Activated CD4-positive, CD25-positive, alpha-beta regulatory T cell treated with anti-CD3 and anti-CD28 coated beads, Interleukin-2, amount 50 U/mL, for 16 hours (primary cell): ENCODE measurements around the gene UNG.
"Not testable (repeated sequence)": the region's sequence is repeated elsewhere in the genome, so short reads cannot be mapped to it uniquely, and the experiment has no call there.

Source experiments
- DNase-seq: peaks from one replicate; pipeline ENCODE4 v3.0.0-alpha.2; 2020; ENCODE audit warnings: low read depth, low spot score

The UNG gene

GRCh38 chr12:109097435-109098182 is at the start of gene UNG:
TSS of gene UNG (plus strand) at chr12:109097597. CDS start at chr12:109097680, 83 bp downstream.
- DNase-seq, result peak; percentile 96

DNA sequence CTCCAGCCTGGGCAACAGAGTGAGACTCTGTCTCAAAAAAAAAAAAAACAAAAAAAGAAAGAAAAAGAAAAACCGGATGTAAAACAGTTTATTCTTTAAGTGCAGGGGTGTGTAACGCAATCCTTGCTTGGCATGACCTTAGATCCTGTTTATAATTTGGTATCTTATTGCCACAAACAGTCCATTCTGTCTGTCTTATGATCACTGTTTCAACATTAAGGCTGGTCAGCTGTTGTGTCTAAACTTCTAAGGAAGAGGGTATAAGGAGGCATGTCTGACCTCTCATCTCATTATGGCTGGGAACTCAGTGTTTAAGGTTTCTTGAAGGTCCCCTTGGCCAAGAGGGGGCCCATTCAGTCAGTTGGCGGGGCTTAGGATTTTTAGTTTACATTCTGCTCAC is 48.7 kb upstream of the UNG start:
- not testable (repeated sequence) for DNase-seq

DNA sequence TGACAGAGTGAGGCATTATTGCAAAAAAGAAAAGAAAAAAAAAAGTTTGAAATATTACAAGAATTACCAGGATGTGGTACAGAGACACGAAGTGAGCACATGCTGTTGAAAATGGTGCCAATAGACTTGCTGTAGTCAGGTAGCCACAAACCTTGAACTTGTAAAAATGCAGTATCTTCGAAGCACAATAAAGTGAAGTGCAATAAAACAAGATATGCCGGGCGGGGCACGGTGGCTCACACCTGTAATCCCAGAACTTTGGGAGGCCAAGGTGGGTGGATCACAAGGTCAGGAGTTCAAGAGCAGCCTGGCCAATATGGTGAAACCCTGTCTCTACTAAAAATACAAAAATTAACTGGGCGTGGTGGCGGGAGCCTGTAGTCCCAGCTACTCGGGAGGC is 47.6 kb upstream of the UNG start:
- DNase-seq, result not testable (repeated sequence)

- no peak for DNase-seq
Measured at GRCh38 chr12:109052097-109052413, 45.3 kb upstream of the UNG start.

- peak; percentile 64 for DNase-seq
Measured at GRCh38 chr12:109052414-109053323, 44.7 kb upstream of the UNG start, which contains the start of gene USP30. TSS of gene USP30 (plus strand) at chr12:109052576. CDS start at chr12:109052679, 103 bp downstream.

DNA sequence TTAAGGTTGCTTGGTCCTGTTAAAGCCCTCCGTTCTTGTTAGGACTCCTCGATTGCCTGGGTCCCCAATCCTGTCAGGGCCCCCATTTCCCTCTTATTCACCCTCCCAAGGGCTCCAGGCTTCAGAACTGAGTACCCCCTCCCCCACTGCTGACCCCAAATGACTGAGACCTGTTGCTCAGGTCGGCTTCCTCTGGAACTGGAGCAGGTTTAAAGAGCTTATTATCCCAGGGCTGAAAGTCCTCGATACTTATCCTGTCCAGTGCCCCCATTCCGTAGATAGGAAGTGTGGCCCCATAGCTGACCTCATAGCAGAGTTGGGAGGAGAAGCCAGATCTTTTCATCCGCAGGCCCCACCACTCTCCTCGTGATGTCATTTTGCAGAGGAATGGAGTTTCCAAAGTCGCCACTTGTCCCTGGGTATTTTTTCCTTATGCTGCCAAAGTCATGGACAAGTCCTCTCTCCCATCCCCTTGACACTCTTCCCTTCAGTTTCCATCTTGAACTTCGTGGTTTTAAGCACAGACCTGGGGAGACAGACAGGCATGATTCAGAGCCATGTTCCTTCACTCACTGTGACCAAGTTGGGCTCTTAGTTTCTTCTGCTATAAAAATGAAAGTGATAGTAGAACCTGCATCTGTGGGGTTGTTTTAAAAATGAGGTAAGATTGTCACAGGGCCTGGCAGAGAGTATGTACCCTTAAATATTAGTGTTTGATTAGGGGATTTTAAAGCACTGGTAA is 43.8 kb upstream of the UNG start:
- DNase-seq, result no peak

DNA sequence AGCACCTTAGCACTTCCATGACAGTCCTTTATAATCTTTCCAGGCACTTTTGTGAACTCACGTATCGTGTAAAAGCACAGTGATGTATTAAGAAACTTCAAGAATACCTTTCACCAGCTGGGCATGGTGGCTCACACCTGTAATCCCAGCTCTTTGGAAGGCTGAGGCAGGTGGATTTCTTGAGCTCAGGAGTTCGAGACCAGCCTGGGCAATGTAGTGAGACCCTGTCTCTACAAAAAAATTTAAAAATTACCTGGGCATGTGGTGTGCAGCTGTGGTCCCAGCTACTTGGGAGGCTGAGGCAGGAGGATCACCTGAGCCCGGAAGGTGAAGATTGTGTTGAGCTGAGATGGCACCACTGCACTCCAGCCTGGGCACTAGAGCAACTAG is 43.3 kb upstream of the UNG start:
- DNase-seq, result not testable (repeated sequence)

GRCh38 chr12:109054520-109054919 is 42.9 kb upstream of the UNG start:
- no peak for DNase-seq

- DNase-seq, result no peak
Measured at GRCh38 chr12:109056891-109057290, 40.5 kb upstream of the UNG start.

- DNase-seq, result no peak
Measured at GRCh38 chr12:109057376-109057775, 40.0 kb upstream of the UNG start.

DNA sequence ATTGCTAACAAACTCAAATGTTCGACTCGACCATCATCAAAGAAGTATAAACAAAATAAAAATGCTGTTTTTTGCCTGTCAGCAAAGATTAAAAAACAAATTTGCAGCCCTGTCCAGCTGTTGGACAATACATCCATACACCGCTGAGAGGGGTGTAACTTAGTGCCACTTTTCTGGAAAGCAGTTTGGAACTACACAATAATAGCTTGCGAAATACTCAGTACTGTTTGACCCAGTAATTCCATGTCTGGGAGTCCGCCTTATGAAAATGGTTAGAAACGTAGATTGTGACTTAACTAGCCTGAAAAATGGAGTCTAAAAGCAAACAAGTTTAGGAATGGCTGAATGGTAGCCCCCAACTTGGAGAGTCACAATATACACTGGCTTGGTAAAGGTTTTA is 38.6 kb upstream of the UNG start:
- DNase-seq, result no peak

DNA sequence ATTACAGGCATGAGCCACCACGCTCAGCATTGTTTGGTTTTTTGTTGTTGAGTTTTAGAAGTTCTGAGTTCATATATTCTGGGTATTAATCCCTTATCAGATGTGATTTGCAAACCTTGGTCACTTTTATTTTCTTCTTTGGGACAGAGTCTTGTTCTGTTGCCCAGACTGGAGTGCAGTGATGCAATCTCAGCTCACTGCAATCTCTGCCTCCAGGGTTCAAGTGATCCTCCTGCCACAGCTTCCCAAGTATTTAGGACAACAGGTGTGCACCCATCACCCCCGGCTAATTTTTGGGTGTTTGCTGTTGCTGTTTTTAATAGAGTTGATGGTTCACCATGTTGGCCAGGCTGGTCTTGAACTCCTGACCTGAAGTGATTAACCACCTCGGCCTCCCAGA is 33.3 kb upstream of the UNG start:
- DNase-seq, result no peak

GRCh38 chr12:109065154-109065852 is 32.1 kb upstream of the UNG start:
- DNase-seq, result no peak

DNA sequence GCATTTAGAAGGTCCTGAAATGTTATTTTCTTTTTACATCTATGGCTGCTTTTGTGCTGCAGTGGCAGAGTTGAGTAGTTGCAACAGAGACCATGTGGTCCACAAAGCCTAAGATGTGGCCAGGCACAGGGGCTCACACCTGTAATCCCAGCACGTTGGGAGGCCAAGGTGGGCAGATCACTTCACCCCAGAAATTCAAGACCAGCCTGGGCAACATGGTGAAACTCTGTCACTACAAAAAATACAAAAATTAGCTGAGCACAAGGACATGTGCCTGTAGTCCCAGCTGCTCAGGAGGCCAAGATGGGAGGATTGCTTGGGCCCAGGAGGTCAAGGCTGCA is 31.6 kb upstream of the UNG start:
- DNase-seq, result no peak

DNA sequence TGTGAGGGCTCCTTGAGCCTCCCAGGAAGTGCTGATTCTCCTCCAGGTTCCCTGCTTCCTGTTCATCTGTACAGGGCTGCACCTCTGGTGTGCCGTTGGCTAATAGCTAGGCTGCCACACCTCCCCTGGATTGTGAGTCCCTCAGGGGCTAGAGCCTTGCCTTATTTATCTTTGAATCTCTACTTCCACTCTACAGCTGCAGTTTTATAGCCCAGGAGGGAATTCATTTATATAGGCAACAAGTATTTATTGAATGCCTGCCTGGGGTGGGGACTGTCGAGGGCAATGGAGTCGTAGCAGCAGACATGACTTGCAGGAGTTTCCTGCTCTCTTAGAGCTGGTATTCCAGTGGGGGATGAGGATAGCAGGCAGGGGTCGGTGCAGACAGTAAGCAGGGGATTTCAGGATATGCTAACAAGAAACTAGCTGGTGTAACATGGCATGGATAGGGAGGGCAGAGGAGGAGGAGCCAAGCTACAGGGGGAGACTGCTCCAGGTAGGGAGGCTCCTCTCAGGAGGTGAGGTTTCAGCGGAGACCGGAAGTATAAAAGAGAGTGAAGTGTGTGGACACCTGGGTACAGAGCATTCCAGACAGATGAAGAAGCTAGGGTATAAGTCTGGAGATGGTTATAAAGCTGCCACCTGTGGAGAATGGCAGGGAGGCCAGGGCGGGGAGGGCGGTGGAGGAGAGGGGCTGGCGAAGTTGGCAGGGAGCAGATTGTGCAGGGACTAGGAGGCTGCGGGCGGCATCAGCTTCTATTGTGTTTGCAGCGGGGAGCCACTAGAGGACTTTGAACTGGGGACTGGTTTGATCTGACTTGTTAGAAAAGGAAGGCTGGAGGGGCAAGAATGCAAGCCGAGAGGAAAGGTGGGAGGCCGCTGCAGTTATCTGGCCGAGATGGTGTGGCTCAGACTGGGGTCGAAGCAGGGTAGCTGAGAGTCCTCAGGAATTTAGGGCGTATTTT is 27.8 kb upstream of the UNG start:
- DNase-seq, result no peak

DNA sequence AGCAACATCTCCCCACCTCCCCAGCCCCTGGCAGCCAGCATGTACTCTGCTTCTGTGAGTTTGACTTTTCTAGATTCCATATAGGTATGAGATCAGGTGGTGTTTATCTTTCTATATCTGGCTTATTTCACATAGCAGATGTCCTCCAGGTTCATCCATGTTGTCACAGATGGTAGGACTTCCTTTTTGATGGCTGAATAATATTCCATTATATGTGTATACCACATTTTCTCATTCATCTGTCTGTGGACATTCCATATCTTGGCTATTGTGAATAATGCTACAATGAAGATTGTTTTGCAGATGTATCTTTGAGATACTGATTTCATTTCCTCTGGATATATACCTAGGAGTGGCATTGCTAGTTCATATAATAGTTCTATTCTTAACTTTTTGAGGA is 22.5 kb upstream of the UNG start:
- DNase-seq, result no peak

GRCh38 chr12:109082751-109083150 is 14.6 kb upstream of the UNG start:
- no peak for DNase-seq

DNA sequence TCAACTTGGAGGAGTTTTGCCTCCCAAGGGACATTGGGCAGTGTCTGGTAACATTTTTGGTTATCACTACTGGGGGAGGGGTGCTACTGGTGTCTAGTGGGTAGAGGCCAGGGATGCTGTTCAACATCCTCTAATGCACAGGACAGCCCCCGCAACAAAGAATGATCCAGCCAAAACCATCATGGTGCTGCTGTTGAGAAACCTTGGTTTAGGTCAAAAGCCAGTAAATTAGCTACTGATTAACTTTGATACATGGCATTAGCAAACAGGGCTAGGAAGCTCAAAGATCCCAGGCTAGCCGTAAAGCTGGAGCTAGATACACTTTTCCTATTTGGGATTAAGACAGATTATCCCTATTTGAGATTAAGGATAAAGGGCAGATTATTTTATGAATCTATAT is 13.0 kb upstream of the UNG start:
- no peak for DNase-seq

DNA sequence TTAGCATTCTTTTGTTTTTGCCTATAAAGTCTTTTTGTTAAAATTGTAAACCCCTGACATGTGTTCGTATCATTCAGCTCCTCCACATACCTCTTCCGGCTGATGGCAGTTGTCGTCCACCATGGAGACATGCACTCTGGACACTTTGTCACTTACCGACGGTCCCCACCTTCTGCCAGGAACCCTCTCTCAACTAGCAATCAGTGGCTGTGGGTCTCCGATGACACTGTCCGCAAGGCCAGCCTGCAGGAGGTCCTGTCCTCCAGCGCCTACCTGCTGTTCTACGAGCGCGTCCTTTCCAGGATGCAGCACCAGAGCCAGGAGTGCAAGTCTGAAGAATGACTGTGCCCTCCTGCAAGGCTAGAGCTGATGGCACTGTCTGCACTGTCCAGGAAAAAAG is 11.8 kb upstream of the UNG start:
- DNase-seq, result no peak

GRCh38 chr12:109087250-109087649 is 10.1 kb upstream of the UNG start:
- DNase-seq, result no peak

DNA sequence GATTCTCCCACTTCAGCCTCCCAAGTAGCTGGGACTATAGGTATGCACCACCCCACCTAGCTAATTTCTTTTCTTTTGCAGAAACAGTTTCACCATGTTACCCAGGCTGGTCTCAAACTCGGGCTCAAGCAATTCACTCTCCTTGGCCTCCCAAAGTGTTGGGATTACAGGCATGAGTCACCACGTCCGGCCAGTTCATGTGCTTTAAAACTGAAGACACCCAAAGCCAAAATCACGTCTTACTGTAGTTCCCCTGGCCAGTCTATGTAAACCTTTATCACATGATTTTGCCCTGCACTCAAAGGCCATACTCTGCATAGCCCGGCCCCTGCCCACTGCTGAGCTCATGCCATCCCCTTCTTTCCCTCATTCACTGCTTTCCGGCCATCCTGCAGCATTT is 8.6 kb upstream of the UNG start:
- DNase-seq, result no peak
